Glomerular visceral epithelial cell (primary cell): ENCODE results near the gene NPB.

Experiments used
- DNase-seq: peaks from one replicate; pipeline ENCODE4 v3.0.0-alpha.2; 2016; ENCODE audit errors: extremely low spot score

Gene NPB

DNA sequence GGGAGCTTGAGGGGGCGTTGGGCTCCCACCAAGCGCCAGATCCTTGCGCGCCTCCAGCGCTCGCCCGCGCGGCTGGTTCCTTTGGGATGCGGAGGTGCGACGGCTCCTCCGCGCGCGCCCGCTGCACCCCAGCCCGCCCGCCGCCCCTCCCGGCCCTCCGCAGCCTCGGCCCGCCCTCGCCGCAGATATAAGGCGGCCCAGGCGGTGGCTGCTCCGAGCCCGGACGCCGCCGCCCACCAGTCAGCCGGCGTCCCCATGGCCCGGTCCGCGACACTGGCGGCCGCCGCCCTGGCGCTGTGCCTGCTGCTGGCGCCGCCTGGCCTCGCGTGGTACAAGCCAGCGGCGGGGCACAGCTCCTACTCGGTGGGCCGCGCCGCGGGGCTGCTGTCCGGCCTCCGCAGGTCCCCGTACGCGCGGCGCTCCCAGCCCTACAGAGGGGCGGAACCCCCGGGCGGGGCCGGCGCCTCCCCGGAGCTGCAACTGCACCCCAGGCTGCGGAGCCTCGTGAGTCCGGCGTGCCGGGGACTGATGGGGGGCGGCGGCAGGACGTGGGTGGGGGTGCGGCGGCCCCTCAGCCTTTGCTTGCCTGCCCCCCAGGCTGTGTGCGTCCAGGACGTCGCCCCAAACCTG lies at the start of gene NPB:
NPB (plus strand) TSS at position 216 of the 630 bp plus-strand sequence; CDS start at position 256, 40 bp downstream.
- no peak for DNase-seq

DNA sequence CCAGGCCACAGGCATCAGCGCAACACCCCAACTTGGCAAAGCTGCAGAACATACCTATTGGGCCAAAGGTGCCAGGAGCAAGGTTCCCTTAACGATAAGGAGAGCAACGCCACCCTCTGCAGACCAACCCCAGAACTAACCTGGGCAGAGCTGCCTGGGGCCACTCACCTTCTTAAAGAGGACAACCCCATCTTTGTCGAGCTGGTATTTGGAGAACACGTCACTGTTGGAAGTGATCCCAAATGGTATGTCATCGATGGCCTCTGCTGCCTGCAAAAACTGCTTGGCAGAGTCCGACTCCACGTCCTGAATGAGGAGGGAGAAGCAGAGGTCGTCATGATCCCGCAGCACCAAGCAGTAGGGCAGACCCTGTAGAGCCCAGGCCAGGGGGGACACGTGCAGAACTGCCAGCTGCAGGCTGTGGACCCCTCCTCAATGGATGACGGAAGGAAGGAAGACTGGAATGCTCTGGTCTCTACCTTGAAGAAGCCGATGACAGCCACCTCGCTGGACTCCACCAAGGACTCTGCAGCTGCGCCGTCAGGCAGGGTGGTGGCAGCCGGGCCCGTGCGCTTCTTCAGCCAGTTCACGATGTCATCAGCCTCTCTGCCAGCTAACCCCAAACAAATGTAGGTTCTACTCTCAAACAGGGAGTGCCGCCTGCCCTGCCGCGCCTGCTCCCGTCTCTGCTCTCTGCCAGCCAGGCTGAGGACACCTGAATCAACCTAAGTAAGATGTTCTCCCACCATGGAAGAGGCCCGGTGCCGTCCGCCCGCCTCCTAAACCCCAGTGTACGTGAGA lies 46.9 kb upstream of the NPB start:
- DNase-seq, result no peak

DNA sequence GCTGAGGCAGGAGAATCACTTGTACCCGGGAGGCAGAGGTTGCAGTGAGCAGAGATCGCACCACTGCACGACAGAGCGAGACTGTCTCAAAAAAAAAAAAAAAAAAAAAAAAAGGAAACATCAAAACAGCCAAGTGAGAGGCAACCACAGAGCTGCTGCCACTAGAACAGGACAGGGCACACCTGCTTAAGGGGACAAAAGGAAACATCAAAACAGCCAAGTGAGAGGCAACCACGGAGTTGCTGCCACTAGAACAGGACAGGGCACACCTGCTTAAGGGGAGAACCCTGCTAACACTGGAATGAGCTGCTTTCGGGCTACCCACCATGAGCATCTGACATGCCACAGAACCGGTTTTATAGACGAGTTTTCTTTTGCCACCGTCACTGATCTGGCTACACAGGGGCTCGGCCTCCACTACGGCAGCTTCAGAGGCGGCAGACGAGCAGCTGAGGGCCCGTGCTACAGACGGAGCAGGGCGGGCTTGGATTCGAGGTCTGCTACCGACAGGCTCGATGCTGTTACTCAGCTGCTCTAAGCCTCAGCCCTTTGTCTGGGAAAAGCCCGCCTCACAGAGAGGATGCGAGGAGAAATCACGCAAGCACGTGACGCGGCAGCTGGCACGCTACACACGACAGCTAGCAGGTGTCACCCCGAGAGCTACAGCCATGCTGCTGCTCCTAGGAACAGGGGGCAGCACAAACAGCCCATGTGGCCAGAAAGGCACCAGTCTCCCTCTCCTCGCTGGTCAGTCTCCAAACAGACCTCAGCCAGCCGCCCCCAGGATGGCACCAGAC lies 43.7 kb upstream of the NPB start:
- DNase-seq, result no peak

DNA sequence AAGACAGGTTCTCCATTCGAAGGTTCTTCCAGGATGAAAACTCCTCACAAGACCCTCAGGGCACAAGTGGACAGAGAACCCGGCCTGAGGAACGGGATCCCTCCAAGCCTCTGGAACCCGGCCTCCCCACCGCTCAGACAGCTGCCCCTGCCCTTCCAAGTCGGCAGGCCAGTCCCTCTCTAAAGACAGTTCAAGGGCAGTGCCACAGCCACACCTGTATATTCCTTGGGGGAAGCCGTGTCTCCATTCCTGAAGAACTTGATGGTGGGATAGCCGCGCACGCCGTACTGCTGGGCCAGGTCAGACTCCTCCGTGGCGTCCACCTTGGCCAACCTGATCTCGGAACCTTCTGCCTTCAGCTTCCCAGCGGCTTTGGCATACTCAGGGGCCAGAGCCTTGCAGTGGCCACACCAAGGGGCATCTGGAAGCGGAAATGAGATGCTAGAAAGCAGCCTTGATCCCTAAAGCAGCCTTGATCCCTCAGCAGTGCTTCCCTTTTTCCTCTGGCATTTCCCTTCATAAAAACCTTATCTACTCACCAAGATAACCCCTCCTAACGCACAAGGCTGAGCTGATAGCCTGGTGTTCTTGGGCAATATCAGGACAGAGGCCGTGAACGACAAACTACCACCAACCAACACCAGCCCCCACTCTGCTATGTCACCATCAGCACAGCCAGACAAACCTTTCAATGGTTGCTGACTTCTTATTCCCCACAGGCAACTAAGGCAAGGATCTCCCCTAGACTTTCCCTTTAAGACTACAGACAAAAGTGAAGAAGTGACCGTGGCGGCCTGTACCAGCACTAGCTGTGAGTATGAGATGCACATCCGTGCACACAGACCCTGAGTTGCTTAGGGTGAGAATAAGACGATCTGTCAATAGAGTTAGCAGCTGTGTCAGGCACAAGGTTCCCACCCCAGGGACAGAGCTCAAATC lies 42.8 kb upstream of the NPB start:
- no peak for DNase-seq

DNA sequence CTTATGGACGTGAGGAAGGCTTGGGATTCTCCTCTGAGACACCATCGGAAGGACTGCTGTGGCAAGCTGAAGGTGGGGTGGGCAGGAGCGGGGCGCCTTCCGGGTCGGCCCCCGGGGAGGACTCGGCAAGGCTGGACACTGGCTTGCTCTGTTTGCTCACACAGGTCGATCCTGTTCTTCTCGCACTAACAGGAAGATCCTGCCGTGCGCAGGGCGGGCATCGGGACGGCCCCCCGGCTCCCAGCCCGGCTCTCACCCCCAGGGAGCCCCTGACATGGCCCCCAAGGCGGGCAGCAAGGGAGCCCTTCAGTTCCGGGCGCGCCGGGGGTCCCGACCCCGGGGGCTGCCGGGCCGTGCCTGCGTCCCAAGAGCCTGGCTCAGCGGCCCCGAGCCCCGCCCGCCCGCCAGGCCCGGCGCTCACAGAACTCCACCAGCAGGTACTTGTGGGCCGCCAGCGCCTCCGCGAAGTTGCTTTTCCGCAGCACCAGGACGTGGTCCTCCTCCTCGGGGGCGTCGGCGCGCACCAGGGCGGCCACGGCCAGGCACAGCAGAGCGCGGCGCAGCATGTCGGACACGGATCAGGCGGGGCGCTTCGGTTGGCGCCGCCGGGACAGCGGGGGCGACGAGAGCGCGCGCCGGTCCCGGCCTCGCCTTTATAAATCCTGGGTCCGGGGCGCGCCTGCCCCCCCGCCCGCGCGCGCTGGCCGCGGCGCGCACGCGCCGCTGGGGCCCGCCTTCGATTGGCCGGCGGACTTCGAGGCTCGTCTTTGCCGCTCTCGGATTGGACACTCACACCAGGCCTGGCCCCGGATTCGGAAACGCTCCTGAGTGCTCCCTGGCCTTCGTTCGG lies 41.9 kb upstream of the NPB start, which contains the start of gene P4HB:
P4HB (minus strand) TSS at position 630 of the 850 bp plus-strand sequence; CDS start at position 566, 64 bp downstream.
- DNase-seq, result no peak

DNA sequence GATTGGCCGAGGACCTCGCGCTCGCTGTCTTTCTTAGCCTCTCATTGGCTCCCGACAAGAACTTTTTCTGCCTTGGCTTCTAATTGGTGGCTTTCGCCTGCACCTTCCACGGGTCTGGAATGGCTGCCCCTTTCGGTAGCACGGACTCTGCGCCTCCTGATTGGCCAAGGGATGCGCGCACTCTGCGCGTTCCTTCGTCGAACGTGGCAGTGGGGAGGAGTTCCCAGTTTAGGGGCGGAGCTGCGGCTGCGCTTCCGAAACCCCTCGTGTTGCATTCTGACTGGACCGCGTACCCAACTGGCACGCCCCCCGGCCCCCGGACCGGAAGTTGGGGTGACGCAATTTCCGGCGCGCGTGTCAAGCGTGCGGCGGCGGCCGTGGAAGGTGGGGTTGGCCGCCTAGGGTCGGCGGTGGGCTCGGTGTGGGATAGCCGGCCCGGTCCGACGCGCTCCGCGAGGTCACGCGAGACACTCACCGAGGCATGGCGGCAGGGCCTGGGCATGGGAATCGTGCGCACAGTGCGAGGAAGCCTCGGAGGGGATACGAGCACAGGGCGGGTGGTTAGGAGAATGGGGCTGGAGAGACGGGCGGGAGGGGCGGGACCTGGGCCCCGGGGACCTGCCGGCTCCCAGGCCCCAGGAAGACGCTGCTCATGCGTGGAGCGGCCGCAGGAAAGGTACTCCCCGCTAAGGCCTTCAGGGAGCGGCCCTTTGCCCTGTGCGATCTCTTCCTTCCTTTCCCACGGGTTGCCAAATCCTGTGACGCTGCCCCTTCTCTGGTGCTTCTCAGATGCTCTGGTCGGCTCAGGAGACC lies 41.1 kb upstream of the NPB start:
- DNase-seq, result peak; percentile 100

DNA sequence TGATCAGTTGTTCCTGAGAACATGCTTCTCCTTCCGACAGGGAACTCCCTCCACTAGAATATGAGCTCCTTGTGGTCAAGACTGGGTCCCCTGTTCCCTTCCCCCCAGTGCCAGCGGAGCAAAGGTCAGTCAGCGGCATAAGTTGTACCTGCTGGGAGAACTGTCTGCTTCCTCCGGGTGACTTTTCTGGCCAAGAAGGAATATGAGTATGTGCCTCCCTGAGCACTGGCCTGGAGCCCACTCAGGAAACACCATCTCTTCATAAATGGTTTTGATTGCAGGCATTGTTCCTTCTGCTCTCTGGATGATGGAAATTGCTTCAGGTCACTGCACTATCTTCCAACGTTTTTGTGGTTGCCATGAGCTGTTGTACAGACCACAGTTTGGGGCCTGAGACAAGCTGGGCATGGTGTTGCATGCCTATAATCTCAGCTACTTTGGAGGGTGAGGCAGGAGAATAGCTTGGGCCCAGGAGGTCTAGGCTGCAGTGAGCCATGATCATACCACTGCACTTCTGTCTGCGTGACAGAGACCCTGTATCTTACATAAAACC lies 38.8 kb upstream of the NPB start:
- DNase-seq, result no peak

DNA sequence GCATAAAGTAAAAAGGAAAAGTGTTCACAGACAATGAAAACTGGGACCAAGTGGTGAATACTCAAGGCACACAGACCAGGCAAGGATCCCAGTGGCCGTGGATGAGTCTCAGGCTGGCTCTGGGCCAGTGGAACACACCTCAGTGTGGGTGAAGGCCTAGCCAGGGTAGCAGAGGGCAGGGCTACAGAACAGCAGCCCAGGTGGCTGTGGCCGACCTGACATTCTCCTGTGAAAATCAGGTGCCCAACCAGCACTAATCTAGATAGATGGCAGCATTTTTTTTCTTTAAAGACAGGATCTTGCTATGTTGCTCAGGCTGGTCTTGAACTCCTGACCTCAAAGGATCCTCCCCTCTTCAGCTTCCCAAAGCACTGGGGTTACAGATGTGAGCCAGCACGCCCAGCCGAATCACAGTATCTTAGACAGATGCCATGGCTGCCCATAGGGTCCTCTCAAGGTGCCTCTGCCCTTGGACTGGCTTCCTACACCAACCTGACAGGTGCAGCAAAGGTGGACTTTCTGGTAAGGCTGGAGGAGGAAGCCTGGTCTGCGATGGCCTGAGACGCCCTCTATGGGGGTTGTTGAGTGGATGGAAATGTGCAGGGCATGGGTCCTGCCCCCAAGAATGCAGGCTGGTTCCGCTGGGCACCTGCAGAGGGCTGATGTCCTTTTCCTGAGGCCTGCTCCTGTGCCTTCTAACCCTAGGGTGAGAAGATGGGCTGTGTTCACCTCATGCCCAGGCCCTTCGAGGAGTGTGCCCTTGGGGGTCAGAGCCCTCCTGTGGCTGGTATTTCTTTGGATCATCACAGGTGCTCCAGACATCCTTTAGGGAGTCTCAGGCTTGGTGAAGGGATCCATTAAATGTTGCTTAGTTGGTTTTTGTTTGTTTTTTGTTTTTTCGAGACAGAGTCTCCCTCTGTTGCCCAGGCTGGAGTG lies 37.9 kb upstream of the NPB start:
- no peak for DNase-seq

DNA sequence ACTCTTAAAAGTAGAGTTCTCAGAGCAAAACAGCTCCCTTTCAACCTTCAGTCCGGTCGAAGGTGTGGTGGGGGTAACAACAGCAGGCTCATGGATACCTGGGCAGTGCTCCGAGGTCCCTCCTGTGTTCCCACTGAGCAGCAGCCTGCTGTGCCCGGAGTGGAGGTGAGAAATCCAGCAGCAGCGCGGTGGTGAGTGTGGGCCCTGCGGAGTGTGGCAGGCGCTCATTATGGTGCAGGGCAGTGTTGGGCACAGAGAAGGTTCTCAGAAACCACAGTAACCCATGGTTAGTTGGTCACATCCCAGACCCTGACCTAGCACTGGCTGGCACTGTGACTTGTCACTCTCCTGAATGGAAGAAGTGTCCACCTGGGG lies 36.7 kb upstream of the NPB start:
- DNase-seq, result no peak

DNA sequence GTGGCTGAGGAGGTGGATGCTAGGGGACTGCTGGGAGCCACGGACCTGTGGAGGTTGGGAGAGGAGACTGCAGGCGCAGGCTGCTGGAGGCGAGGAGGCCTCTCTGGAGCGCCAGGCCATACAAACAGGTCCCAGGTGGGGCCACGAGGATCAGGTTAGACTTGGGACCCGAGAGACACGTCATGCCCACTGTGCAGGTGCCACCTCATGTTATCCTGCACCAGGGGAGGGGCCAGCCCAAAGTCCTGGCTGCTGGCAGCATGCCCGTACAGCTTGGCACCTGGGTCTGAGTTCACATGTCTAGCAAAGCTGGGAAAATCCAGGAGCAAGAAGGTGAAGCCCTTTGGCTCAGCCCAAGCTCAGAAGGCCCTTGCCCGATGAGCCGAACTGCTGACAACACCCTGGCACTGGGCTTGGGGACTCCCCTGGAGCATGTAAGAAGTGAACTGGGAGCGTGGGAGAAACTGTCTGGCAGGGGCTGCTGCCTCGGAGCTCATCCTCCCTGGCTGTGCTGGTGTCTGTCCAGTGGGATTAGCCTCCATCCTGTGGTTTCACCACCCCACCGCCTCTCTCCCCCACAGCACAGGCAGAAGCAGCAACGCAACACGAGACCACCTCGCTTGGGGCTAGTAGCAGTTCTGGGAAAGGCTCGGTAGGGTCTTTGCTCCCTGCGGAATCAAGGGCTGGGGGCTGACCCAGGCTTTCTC lies 36.2 kb upstream of the NPB start:
- peak; percentile 64 for DNase-seq

DNA sequence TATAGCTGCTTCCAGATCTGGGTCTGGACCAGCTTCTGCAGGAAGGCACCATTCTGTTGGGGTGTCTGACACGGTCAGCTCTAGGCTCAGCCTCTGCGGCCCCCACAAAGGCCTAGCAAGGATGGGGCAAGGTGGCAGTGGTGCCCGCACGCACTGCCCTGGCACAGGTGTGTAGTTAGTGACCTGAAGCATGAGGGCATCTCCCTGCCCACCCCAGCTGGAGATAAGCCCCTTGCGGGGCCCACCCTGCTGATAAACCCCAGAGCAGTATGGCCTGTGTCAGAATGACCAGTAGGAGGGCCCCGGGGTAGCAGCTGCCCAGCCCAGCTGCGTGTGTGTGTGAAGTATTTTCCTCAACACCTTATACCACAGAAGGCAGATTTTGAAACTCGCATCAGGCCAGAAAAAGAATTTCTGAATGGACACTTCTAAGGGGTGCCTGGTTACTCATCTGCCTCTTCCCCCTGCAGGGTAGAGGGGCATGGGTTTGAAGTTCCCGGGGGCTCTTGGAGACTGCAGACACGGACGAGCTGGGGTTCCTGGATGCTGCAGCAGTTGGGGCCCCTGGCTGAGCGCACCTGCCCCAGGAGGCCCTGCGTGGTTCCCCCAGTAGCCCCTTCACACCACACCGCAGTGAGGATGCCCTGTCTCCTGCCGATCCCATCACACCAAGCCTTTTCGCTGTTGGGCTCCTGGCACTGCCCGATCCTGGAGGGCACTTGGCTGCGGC lies 35.4 kb upstream of the NPB start:
- DNase-seq, result no peak

DNA sequence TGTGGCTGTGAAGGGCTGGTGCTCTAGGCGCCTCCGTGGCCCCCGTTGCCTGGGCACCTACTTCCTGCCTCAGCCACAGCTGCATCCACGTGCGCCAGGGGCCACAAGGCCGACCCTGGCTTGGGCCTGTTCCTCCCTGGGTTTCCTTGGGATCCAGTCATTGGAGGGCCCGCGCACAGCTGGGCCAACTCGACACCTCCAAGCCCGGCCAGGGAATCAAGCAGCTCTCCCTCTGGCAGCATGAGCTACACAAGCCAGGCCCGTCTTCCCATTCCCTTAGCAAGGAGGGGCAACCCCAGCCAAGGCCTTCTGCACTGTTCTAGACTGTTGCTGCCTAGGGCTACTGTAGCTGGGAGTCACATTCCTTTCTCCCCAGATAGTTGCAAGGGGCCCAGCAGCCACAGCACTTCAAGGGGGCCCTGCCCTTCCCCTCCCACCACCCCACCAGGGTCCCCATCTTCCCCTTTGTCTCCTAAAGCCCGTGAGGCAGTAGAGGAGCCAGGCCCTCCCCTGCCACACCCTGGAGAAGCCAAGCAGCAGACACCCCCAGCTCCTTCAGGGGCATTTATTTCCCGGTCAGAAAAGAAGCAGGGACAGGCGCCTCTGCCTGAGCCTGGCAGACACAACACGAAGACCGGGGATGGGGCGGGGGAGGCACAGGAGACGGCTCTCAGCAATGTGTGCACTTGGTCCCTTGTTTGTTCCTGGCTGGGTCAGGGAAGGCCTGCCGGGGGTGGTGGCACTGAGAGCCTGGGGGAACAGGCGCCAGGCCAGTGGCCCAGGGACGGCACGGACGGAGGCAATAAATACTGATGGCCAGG lies 34.7 kb upstream of the NPB start:
- DNase-seq, result peak; percentile 39

DNA sequence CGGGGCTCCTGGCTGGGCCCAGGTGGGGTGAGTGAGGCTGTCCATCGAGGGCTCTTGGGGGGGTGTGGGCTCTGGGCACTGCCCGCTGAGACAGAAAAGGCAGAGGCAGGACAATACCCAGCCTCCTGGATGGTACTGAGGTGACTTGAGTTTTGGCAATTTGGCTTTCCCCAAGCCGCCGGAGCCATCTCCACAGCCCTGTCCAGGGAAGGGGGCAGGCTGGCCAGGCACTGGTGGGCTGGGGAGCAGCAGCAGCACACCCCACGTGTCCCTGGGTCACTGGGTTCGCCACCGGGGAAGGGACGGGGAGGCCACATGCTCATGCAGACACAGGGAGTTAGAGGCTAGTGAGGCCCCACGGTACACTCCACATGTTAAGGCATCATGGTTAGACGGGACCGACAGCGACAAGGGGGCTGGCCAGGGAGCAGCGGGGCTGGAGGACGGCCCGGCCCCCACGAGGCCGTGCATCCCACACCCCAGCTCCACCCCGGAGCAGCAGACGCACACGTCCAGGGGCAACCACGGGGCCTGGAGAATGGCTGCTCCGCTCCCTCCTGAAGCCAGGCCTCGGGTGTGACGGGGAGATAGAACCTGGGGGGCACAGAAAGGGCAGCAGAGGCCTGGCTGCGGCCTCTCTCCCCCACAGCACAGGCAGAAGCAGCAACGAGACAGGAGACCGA lies 33.9 kb upstream of the NPB start:
- no peak for DNase-seq

DNA sequence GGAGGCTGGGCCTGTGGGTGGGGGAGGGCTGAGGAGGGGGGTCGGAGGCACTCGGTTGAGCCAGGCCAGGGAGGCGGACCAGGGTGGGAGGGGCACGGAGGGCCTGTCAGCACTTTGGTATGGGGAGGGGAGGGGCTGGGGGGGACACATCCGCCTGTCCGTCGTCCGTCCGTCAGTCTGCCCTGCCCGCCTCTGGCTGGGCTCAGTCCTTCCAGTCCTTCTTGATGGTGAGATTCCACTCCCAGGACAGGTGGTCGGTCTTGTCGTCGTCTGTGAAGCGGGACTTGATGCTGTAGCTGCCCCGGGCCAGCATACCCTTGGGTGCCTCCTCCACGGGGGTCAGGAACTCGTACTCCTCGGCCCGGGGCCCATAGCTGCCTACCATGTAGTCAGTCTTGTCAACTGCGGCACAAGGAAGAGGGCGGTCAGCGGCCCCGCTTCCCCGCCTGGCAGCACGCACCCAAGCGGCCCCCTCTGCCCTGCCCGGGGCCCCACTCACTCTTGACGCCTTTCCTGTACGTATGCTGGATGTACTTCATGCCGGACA lies 33.3 kb upstream of the NPB start:
- peak; percentile 94 for DNase-seq
